PC-9 (cell line): ENCODE measurements around the gene SLAMF1. TPM values are rescaled to one million over a fixed set of nuclear protein-coding genes. Genes with fewer than 3 reads are reported as not detected.
"Not testable (repeated sequence)": the region's sequence is repeated elsewhere in the genome, so short reads cannot be mapped to it uniquely, and the experiment has no call there.

Experiments
- BruUV-seq: library from RNA; stranded (reverse); fragments of 400-500 nt; replicated peaks from 2 replicates; lab custom pipeline; 2021; lab: Mats Ljungman, UMichigan
- CTCF ChIA-PET: fragments of 300-600 bp; sonication (Branson Sonifier 250); formaldehyde crosslinking; loops from one replicate; lab custom pipeline; 2022; ENCODE audit warnings: antibody characterized with exemption; lab: Charles Lee
- POLR2A ChIA-PET: fragments of 300-600 bp; sonication (Branson Sonifier 250); formaldehyde crosslinking; loops from one replicate; lab custom pipeline; 2022; ENCODE audit warnings: antibody characterized with exemption; ENCODE audit not compliant: unreplicated experiment; lab: Charles Lee
- DNase-seq, 2 experiments: peaks; one replicate each; pipeline versions ENCODE4 v3.0.0 to v3.0.0-alpha.2; 2015 to 2022; ENCODE audit warnings: mixed read lengths in 1 of 2
- H2AFZ ChIP-seq: fragments of 200-600 bp; sonication (generic); 2 replicates; pipeline ENCODE4 v1.8.1; 2017; ENCODE audit warnings: antibody characterized with exemption
- H3F3A ChIP-seq: fragments of 200-600 bp; sonication (generic); 2 replicates; pipeline ENCODE4 v1.8.1; 2017; ENCODE audit warnings: antibody characterized with exemption, mild to moderate bottlenecking, low read depth; ENCODE audit not compliant: insufficient read depth
- H3K27ac ChIP-seq: fragments of 200-600 bp; sonication (generic); 2 replicates; pipeline ENCODE4 v1.6.1; 2016; ENCODE audit warnings: mixed run types
- H3K27me3 ChIP-seq: fragments of 200-600 bp; sonication (generic); 2 replicates; pipeline ENCODE4 v1.6.1; 2016; ENCODE audit warnings: low read depth, mixed run types; ENCODE audit not compliant: insufficient read depth
- H3K36me3 ChIP-seq: fragments of 200-600 bp; sonication (generic); 2 replicates; pipeline ENCODE4 v1.6.1; 2016; ENCODE audit warnings: low read depth, mixed run types
- H3K4me1 ChIP-seq: fragments of 200-600 bp; sonication (generic); replicated peaks from 2 replicates; pipeline ENCODE4 v1.6.1; 2016; ENCODE audit warnings: mixed run types; ENCODE audit not compliant: insufficient read depth
- H3K4me2 ChIP-seq: fragments of 200-600 bp; sonication (generic); 2 replicates; pipeline ENCODE4 v1.6.1; 2017; ENCODE audit warnings: mixed run types
- H3K4me3 ChIP-seq: fragments of 200-600 bp; sonication (generic); 2 replicates; pipeline ENCODE4 v1.6.1; 2016; ENCODE audit warnings: mixed run types
- H3K79me2 ChIP-seq: fragments of 200-600 bp; sonication (generic); 2 replicates; pipeline ENCODE4 v1.6.1; 2017; ENCODE audit warnings: low read depth, mixed run types
- H3K9me2 ChIP-seq: fragments of 200-600 bp; sonication (generic); 2 replicates; pipeline ENCODE4 v1.8.1; 2017; ENCODE audit warnings: mild to moderate bottlenecking; ENCODE audit not compliant: insufficient read depth
- H3K9me3 ChIP-seq: fragments of 200-600 bp; sonication (generic); 2 replicates; pipeline ENCODE4 v1.8.1; 2016; ENCODE audit warnings: low read depth; ENCODE audit not compliant: insufficient read depth
- H4K20me1 ChIP-seq: fragments of 200-600 bp; sonication (generic); 2 replicates; pipeline ENCODE4 v1.8.1; 2017; ENCODE audit not compliant: insufficient read depth
- EZH2 ChIP-seq: fragments of 200-600 bp; sonication (generic); IDR thresholded peaks from 2 replicates; pipeline ENCODE4 v1.8.0; 2017; ENCODE audit warnings: antibody characterized with exemption, low read depth
- intact Hi-C: fragments of 100-400 bp; cut with micrococcal nuclease; formaldehyde crosslinking; loops from one replicate; pipeline ENCODE4 v1.10.0; 2022; ENCODE audit not compliant: unreplicated experiment
- total RNA-seq: library from RNA; stranded (reverse); gene quantifications from 2 replicates; pipeline ENCODE4 v1.2.3, GENCODE V29; 2021
- TF ChIP-seq, protein P1 (sequence below): fragments of 200-600 bp; sonication (generic); conservative IDR thresholded peaks from 2 replicates; pipeline ENCODE4 v1.6.1; 2017; ENCODE audit warnings: mixed run types, antibody characterized with exemption, mild to moderate bottlenecking, moderate library complexity

Gene SLAMF1
- total RNA-seq, 1 experiment from 2014 or later: not detected

DNA sequence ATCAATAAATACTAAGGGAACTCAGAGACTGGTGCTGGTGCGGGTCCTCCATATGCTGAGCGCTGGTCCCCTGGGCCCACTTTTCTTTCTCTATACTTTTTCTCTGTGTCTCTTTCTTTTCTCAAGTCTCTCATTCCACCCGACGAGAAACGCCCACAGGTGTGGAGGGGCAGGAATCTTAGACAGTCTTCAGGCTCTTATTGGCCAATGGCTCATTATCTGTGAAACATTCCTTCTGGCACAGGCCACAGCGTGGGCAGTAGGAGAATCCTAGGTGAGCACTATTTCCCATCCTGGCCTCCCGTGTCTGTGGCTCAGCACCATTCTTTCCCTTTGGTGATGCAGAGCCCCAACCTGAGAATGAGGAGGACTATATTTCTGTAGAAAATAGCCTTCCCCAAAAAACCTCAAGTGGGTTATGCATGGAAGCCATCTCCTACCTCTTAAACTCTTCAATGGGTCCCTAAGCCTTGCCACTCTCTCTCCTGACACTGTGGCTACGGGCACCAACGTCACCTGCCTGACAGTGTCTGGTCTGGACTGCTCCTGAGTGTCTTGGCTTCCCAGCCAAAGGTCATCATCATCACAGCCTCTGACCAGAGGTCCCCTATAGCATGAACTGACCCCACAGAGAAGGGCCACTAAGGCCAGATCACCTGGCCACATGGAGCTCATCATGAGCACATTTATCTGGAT is 6.2 kb upstream of the SLAMF1 start:
- no TSS peak for BruUV-seq
- CTCF ChIA-PET: no interaction called here
- POLR2A ChIA-PET: no interaction called here
- no peaks in the 10 kb centered on the region for H3K79me2 ChIP-seq
- no peaks in the 10 kb centered on the region for H3K36me3 ChIP-seq
- H3K27ac ChIP-seq: no peak overlapping the region
- H3K9me3 ChIP-seq: no peaks in the 10 kb centered on the region
- no peaks in the 10 kb centered on the region; the same call in 1 of the 2 replicates for H3K9me2 ChIP-seq
- H3F3A ChIP-seq: no peaks in the 10 kb centered on the region
- H3K4me2 ChIP-seq: no peak overlapping the region
- no peaks in the 10 kb centered on the region for H4K20me1 ChIP-seq
- H3K4me1 ChIP-seq: no peaks in the 10 kb centered on the region
- no peak overlapping the region for H3K4me3 ChIP-seq
- H3K27me3 ChIP-seq: peaks cover 71% of the 10 kb centered on the region
- intact Hi-C loops: no loop called here
- TF ChIP-seq, protein P1, sequence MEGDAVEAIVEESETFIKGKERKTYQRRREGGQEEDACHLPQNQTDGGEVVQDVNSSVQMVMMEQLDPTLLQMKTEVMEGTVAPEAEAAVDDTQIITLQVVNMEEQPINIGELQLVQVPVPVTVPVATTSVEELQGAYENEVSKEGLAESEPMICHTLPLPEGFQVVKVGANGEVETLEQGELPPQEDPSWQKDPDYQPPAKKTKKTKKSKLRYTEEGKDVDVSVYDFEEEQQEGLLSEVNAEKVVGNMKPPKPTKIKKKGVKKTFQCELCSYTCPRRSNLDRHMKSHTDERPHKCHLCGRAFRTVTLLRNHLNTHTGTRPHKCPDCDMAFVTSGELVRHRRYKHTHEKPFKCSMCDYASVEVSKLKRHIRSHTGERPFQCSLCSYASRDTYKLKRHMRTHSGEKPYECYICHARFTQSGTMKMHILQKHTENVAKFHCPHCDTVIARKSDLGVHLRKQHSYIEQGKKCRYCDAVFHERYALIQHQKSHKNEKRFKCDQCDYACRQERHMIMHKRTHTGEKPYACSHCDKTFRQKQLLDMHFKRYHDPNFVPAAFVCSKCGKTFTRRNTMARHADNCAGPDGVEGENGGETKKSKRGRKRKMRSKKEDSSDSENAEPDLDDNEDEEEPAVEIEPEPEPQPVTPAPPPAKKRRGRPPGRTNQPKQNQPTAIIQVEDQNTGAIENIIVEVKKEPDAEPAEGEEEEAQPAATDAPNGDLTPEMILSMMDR: no peak
- no peak for TF ChIP-seq EZH2
- H2AFZ ChIP-seq: no peak overlapping the region
- no peak for DNase-seq

DNA sequence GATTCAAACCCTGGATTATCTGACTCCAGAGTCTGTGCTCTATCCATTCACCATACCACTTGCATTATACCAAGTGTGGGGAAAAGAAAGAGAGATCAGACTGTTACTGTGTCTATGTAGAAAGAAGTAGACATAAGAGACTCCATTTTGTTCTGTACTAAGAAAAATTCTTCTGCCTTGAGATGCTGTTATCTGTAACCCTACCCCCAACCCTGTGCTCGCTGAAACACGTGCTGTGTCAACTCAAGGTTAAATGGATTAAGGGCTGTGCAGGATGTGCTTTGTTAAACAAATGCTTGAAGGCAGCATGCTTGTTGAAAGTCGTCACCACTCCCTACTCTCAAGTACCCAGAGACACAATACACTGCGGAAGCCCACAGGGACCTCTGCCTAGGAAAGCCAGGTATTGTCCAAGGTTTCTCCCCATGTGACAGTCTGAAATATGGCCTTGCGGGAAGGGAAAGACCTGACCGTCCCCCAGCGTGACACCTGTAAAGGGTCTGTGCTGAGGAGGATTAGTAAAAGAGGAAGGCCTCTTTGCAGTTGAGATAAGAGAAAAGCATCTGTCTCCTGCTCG is 5.3 kb upstream of the SLAMF1 start:
- H3K36me3 ChIP-seq, POLR2A ChIA-PET, H3K4me3 ChIP-seq, H3K79me2 ChIP-seq, H3K9me3 ChIP-seq, H3K4me1 ChIP-seq, H3K9me2 ChIP-seq, DNase-seq, H2AFZ ChIP-seq, H3K4me2 ChIP-seq, intact Hi-C loops, H4K20me1 ChIP-seq, H3K27ac ChIP-seq, CTCF ChIA-PET, H3F3A ChIP-seq, BruUV-seq: not testable (repeated sequence)
- peaks cover 68% of the 10 kb centered on the region for H3K27me3 ChIP-seq

DNA sequence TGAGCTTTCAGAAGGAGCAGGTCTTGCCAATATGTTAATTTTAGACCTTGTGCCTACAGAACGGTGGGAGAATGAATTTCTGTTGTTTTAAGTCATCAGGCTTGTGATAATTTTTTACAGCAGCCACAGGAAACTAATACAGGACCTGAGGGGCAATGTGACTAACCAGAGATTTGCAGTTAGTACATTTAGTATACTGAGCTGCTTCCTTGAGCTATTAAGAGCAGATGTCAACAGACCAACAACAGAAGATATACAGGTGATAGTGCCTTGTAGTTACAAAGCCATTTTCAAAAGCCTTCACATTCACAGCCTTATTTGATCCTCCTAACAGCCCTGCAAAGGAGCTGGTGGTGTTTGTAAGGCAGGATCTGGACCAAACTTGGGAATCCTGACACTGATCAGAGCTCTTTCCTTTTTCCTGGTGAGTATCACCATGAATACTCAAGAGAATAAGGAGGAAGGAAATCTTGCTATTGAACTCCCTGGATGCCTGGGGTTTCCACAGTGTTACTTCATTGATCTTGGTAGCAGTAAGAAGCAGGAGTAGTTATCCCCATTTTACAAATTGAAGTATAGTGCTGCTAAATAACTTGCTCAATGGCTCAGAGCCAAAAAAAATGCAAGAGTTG is 4.7 kb upstream of the SLAMF1 start:
- CTCF ChIA-PET: no interaction called here
- intact Hi-C loops: no loop called here
- no peaks in the 10 kb centered on the region for H3K79me2 ChIP-seq
- no peaks in the 10 kb centered on the region for H3K9me3 ChIP-seq
- POLR2A ChIA-PET: no interaction called here
- no peaks in the 10 kb centered on the region for H3F3A ChIP-seq
- peaks cover 68% of the 10 kb centered on the region for H3K27me3 ChIP-seq
- no peaks in the 10 kb centered on the region for H3K36me3 ChIP-seq
- H3K9me2 ChIP-seq: no peaks in the 10 kb centered on the region; the same call in 1 of the 2 replicates
- no peaks in the 10 kb centered on the region for H3K4me1 ChIP-seq
- TF ChIP-seq, protein P1: no peak
- TF ChIP-seq EZH2: no peak
- no peak overlapping the region for H3K4me3 ChIP-seq
- H4K20me1 ChIP-seq: no peaks in the 10 kb centered on the region
- H3K27ac ChIP-seq: no peak overlapping the region
- H3K4me2 ChIP-seq: no peak overlapping the region
- DNase-seq: no peak
- BruUV-seq: no TSS peak
- no peak overlapping the region for H2AFZ ChIP-seq
